Prostate gland (tissue), 2 donors: ENCODE data around the gene RAB6A.

Experiments used
- POLR2AphosphoS5 ChIP-seq: sonication (generic); formaldehyde crosslinking; IDR thresholded peaks from one replicate; pipeline ENCODE4 v1.6.1; 2017; ENCODE audit warnings: antibody characterized with exemption
- TF ChIP-seq, protein P1 (sequence below), 4 experiments: fragments of 200-600 bp in 2 of 4; fragments of 450-650 bp in 2 of 4; sonication (generic) in 2 of 4; IDR thresholded peaks; 1 replicate in 3 of 4; 2 replicates in 1 of 4; pipeline ENCODE4 v1.5.1; 2016 to 2019; ENCODE audit warnings: antibody characterized with exemption in 4 of 4, mild to moderate bottlenecking in 2 of 4, moderate library complexity in 2 of 4

DNA sequence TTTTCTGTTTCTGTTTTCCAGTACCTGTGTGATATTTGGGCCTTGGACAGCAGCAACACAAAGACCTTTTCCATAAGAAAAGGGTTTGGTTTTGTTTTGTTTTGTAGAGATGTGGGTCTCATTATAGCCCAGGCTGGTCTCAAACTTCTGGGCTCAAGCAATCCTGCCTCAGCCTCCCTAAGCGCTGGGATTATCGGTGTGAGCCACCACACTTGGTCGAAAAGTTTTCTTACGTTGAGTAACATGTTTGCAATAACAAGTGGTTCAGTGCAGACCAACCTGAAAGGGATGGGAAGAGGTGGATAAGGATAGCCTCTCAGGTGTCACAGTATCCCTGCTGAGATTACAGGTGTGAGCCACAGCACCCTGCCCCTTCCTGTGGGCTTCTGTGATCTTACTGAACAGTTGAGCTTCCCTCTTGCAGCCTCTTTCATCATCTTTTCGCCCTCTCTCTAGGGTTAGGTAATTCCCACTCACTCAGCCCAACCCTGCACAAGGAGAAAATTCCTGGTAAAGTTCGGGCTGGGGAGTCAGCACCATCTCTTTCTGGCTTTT, 23.3 kb upstream of the RAB6A start:
- TF ChIP-seq, protein P1, sequence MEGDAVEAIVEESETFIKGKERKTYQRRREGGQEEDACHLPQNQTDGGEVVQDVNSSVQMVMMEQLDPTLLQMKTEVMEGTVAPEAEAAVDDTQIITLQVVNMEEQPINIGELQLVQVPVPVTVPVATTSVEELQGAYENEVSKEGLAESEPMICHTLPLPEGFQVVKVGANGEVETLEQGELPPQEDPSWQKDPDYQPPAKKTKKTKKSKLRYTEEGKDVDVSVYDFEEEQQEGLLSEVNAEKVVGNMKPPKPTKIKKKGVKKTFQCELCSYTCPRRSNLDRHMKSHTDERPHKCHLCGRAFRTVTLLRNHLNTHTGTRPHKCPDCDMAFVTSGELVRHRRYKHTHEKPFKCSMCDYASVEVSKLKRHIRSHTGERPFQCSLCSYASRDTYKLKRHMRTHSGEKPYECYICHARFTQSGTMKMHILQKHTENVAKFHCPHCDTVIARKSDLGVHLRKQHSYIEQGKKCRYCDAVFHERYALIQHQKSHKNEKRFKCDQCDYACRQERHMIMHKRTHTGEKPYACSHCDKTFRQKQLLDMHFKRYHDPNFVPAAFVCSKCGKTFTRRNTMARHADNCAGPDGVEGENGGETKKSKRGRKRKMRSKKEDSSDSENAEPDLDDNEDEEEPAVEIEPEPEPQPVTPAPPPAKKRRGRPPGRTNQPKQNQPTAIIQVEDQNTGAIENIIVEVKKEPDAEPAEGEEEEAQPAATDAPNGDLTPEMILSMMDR (IDR thresholded peaks at IDR 0.05) = no peak
- TF ChIP-seq POLR2AphosphoS5 = no peak
